WTC11 (cell line): Measurements from ENCODE around the gene IL31.

Experiments
- AFF4 ChIP-seq: sonication (generic); formaldehyde crosslinking; IDR thresholded peaks from 2 replicates; pipeline ENCODE4 v1.8.1; 2023; ENCODE audit warnings: mild to moderate bottlenecking, missing genetic modification reagents, borderline replicate concordance
- ATF3 ChIP-seq: sonication (generic); formaldehyde crosslinking; conservative IDR thresholded peaks from 2 replicates; pipeline ENCODE4 v1.8.1; 2022; ENCODE audit warnings: mild to moderate bottlenecking, missing genetic modification reagents
- CTCF ChIP-seq: fragments of 200-600 bp; IDR thresholded peaks from 2 replicates; pipeline ENCODE4 v1.8.0; 2022; ENCODE audit warnings: antibody characterized with exemption
- FOXJ3 ChIP-seq: sonication (generic); formaldehyde crosslinking; IDR thresholded peaks from 2 replicates; pipeline ENCODE4 v1.9.0; 2021; ENCODE audit warnings: missing genetic modification reagents, mild to moderate bottlenecking, borderline replicate concordance
- FOXK1 ChIP-seq: sonication (generic); formaldehyde crosslinking; IDR thresholded peaks from 2 replicates; pipeline ENCODE4 v1.8.0; 2022; ENCODE audit warnings: mild to moderate bottlenecking, moderate library complexity, missing genetic modification reagents
- JUN ChIP-seq: sonication (generic); formaldehyde crosslinking; IDR thresholded peaks from 2 replicates; pipeline ENCODE4 v1.8.0; 2023; ENCODE audit warnings: mild to moderate bottlenecking, missing genetic modification reagents
- MLX ChIP-seq: sonication (generic); formaldehyde crosslinking; IDR thresholded peaks from 2 replicates; pipeline ENCODE4 v1.8.1; 2023; ENCODE audit warnings: mild to moderate bottlenecking, missing genetic modification reagents, moderate library complexity
- RORB ChIP-seq: fragments of 250-450 bp; sonication (Bioruptor Pico); IDR thresholded peaks from 2 replicates; pipeline ENCODE4 v1.9.0; 2021; ENCODE audit warnings: mild to moderate bottlenecking
- USF2 ChIP-seq: sonication (generic); formaldehyde crosslinking; IDR thresholded peaks from 2 replicates; pipeline ENCODE4 v1.8.1; 2023; ENCODE audit warnings: mild to moderate bottlenecking, missing genetic modification reagents, moderate library complexity
- ZNF121 ChIP-seq: sonication (generic); formaldehyde crosslinking; IDR thresholded peaks from 2 replicates; pipeline ENCODE4 v1.8.0; 2023; ENCODE audit warnings: missing genetic modification reagents
- ZNF219 ChIP-seq: sonication (generic); formaldehyde crosslinking; IDR thresholded peaks from 2 replicates; pipeline ENCODE4 v1.8.0; 2023; ENCODE audit warnings: missing genetic modification reagents, mild to moderate bottlenecking, borderline replicate concordance
- ZNF396 ChIP-seq: fragments of 250-450 bp; sonication (Bioruptor Pico); IDR thresholded peaks from 2 replicates; pipeline ENCODE4 v1.8.0; 2021; ENCODE audit warnings: mild to moderate bottlenecking, moderate library complexity, borderline replicate concordance
- ZNF423 ChIP-seq: fragments of 250-450 bp; sonication (Bioruptor Pico); IDR thresholded peaks from 2 replicates; pipeline ENCODE4 v2.1.2; 2022; ENCODE audit warnings: mild to moderate bottlenecking, moderate library complexity
- ZNF425 ChIP-seq: fragments of 250-450 bp; sonication (Bioruptor Pico); conservative IDR thresholded peaks from 2 replicates; pipeline ENCODE4 v1.9.0; 2021; ENCODE audit warnings: mild to moderate bottlenecking

- TF ChIP-seq CTCF = no peak
- TF ChIP-seq FOXJ3 (CRISPR knock-in tag) = no peak
- TF ChIP-seq USF2 = no peak
- TF ChIP-seq ZNF219 (CRISPR knock-in tag) = no peak
- TF ChIP-seq ZNF423 (CRISPR knock-in tag) = no peak
- TF ChIP-seq ATF3 = no peak
- no peak for TF ChIP-seq ZNF396 (CRISPR knock-in tag)
- no peak for TF ChIP-seq MLX (CRISPR knock-in tag)
- TF ChIP-seq RORB = no peak
- TF ChIP-seq JUN (CRISPR knock-in tag) = no peak
- no peak for TF ChIP-seq ZNF121 (CRISPR knock-in tag)
- TF ChIP-seq ZNF425 = no peak
- no peak for TF ChIP-seq AFF4 (CRISPR knock-in tag)
- TF ChIP-seq FOXK1 (CRISPR knock-in tag) = no peak
Observed at GRCh38 chr12:122183588-122183940, 9.5 kb upstream of the IL31 start.
